COLO668 (cell line): ENCODE measurements around the gene SLC22A7.

Experiments used
- DNase-seq: peaks from one replicate; lab custom pipeline; 2025; ENCODE audit not compliant: unreplicated experiment; lab: John Stamatoyannopoulos, UW

SLC22A7 gene

GRCh38 chr6:43264599-43265145 lies 33.4 kb upstream of the SLC22A7 start:
- DNase-seq = no peak

GRCh38 chr6:43265564-43265963 lies 32.5 kb upstream of the SLC22A7 start:
- no peak for DNase-seq

GRCh38 chr6:43267619-43268354 lies 30.3 kb upstream of the SLC22A7 start:
- peak; percentile 7 for DNase-seq

- DNase-seq = no peak
Measured at GRCh38 chr6:43268355-43268700, 29.7 kb upstream of the SLC22A7 start.

- no peak for DNase-seq
Measured at GRCh38 chr6:43268782-43269272, 29.2 kb upstream of the SLC22A7 start.

GRCh38 chr6:43269273-43270007 lies 28.6 kb upstream of the SLC22A7 start:
- DNase-seq = peak; percentile 47

- peak; percentile 3 for DNase-seq
Measured at GRCh38 chr6:43271103-43271815, 26.8 kb upstream of the SLC22A7 start.

GRCh38 chr6:43271944-43272343 lies 26.1 kb upstream of the SLC22A7 start:
- DNase-seq = no peak

GRCh38 chr6:43273707-43274106 lies 24.4 kb upstream of the SLC22A7 start:
- no peak for DNase-seq

- no peak for DNase-seq
Measured at GRCh38 chr6:43274127-43274915, 23.7 kb upstream of the SLC22A7 start.

GRCh38 chr6:43274916-43275597 lies 23.0 kb upstream of the SLC22A7 start:
- peak; percentile 16 for DNase-seq

- no peak for DNase-seq
Measured at GRCh38 chr6:43275801-43276576, 22.1 kb upstream of the SLC22A7 start.

GRCh38 chr6:43276577-43277305 lies 21.3 kb upstream of the SLC22A7 start:
- DNase-seq = no peak

GRCh38 chr6:43277306-43277642 lies 20.8 kb upstream of the SLC22A7 start:
- no peak for DNase-seq

GRCh38 chr6:43277643-43278523 lies 20.2 kb upstream of the SLC22A7 start:
- DNase-seq = no peak

- DNase-seq = no peak
Measured at GRCh38 chr6:43278524-43279078, 19.5 kb upstream of the SLC22A7 start.

- no peak for DNase-seq
Measured at GRCh38 chr6:43280234-43280633, 17.8 kb upstream of the SLC22A7 start.

GRCh38 chr6:43282060-43282459 lies 16.0 kb upstream of the SLC22A7 start:
- no peak for DNase-seq
